Activated T-helper 1 cell treated with anti-CD3 and anti-CD28 coated beads, Interleukin-2, amount 50 U/mL, for 16 hours (primary cell): ENCODE results near the gene CCL26.
"Not testable (repeated sequence)": the region's sequence is repeated elsewhere in the genome, so short reads cannot be mapped to it uniquely, and the experiment has no call there.

ENCODE experiments used
- DNase-seq, 2 donors: peaks; one replicate each; pipeline ENCODE4 v3.0.0-alpha.2; 2020; ENCODE audit warnings: low read depth in 1 of 2, low spot score in 1 of 2

CCL26 gene

GRCh38 chr7:75738975-75739795 is 32.8 kb downstream of the CCL26 start:
- DNase-seq, result peak; percentile 99 to 100

GRCh38 chr7:75738604-75738974 is 33.4 kb downstream of the CCL26 start, which contains the start of gene HIP1:
Gene HIP1 (minus strand): TSS chr7:75738941. CDS start chr7:75738920, 21 bp downstream.
- DNase-seq, result no peak

GRCh38 chr7:75737856-75738603 is 34.0 kb downstream of the CCL26 start:
- no peak for DNase-seq

- DNase-seq, result no peak
These were observed 36.2 kb downstream of the CCL26 start for GRCh38 chr7:75735581-75736350.

- DNase-seq, result no peak
These were observed 37.2 kb downstream of the CCL26 start for GRCh38 chr7:75734586-75735458.

- DNase-seq, result no peak
These were observed 39.0 kb downstream of the CCL26 start for GRCh38 chr7:75732764-75733630.

- DNase-seq, result no peak
These were observed 39.9 kb downstream of the CCL26 start for GRCh38 chr7:75732016-75732521.

- DNase-seq, result no peak
These were observed 42.1 kb downstream of the CCL26 start for GRCh38 chr7:75729851-75730274.

GRCh38 chr7:75727881-75728593 is 44.0 kb downstream of the CCL26 start:
- DNase-seq, result no peak

GRCh38 chr7:75727351-75727750 is 44.7 kb downstream of the CCL26 start:
- DNase-seq, result not testable (repeated sequence)

GRCh38 chr7:75725306-75725705 is 46.7 kb downstream of the CCL26 start:
- no peak for DNase-seq

- DNase-seq, result no peak
These were observed 48.6 kb downstream of the CCL26 start for GRCh38 chr7:75723444-75723843.

- no peak for DNase-seq
These were observed 49.6 kb downstream of the CCL26 start for GRCh38 chr7:75722373-75722772.

GRCh38 chr7:75721922-75722321 is 50.1 kb downstream of the CCL26 start:
- not testable (repeated sequence) for DNase-seq

GRCh38 chr7:75721426-75721825 is 50.6 kb downstream of the CCL26 start:
- DNase-seq, result no peak

- DNase-seq, result no peak
These were observed 52.4 kb downstream of the CCL26 start for GRCh38 chr7:75719626-75720025.
